NT2/D1 (cell line): ENCODE results near the gene RNF115.

Experiments
- YY1 ChIP-seq: IDR thresholded peaks from 2 replicates; pipeline ENCODE4 v1.6.1; 2011; ENCODE audit not compliant: insufficient read length, insufficient read depth
- ZNF274 ChIP-seq: IDR thresholded peaks from 2 replicates; pipeline ENCODE4 v1.6.1; 2011; ENCODE audit warnings: mild to moderate bottlenecking, low read depth, low read length

GRCh38 chr1:145736191-145736590, 87.7 kb downstream of the RNF115 start:
- no peak for TF ChIP-seq ZNF274
- no peak for TF ChIP-seq YY1
